Uterus (tissue), 2 donors: Measurements from ENCODE around the gene ANXA10.

Experiments used
- POLR2A ChIP-seq, 2 donors: fragments of 450-650 bp; IDR thresholded peaks; one replicate each; pipeline ENCODE4 v1.6.1; 2016; ENCODE audit warnings: antibody characterized with exemption in 2 of 2, mild to moderate bottlenecking in 1 of 2, moderate library complexity in 1 of 2
- TF ChIP-seq, protein P1 (sequence below), 4 experiments: fragments of 200-600 bp in 2 of 4; fragments of 450-650 bp in 2 of 4; sonication (generic) in 2 of 4; IDR thresholded peaks; one replicate each; pipeline ENCODE4 v1.5.1; 2016 to 2019; ENCODE audit warnings: antibody characterized with exemption in 4 of 4, mild to moderate bottlenecking in 2 of 4, moderate library complexity in 1 of 4

DNA sequence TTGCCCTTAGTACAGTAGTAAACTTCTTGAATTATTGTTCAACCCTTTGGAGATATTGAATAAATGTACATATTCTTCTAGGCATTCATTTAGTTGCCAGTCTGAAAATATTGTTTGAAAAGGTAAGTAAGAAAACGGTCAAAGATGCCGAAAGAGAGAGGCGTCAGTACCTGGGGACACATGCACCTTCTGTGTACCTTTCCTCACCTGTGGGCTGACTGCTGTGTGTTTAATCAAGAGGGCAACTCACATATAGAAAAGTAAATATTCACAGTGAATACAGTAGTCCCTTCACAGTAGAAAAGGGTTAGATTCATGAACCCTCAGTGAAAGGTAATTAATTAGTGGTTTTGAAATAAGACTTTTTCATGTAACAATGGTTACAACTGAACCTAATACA is 6.9 kb downstream of the ANXA10 start:
- TF ChIP-seq, protein P1, sequence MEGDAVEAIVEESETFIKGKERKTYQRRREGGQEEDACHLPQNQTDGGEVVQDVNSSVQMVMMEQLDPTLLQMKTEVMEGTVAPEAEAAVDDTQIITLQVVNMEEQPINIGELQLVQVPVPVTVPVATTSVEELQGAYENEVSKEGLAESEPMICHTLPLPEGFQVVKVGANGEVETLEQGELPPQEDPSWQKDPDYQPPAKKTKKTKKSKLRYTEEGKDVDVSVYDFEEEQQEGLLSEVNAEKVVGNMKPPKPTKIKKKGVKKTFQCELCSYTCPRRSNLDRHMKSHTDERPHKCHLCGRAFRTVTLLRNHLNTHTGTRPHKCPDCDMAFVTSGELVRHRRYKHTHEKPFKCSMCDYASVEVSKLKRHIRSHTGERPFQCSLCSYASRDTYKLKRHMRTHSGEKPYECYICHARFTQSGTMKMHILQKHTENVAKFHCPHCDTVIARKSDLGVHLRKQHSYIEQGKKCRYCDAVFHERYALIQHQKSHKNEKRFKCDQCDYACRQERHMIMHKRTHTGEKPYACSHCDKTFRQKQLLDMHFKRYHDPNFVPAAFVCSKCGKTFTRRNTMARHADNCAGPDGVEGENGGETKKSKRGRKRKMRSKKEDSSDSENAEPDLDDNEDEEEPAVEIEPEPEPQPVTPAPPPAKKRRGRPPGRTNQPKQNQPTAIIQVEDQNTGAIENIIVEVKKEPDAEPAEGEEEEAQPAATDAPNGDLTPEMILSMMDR (IDR thresholded peaks at IDR 0.05), result no peak
- no peak for TF ChIP-seq POLR2A (IDR thresholded peaks at IDR 0.05)
